Measurements from ENCODE around the gene SLC35B2.

GRCh38 chr6:44219053-44219814 lies 38.1 kb downstream of the SLC35B2 start:
- no peak for TF ChIP-seq CTCF (IDR thresholded peaks at IDR 0.05; ENCODE audit: borderline replicate concordance, extremely low read depth, low read length, poor library complexity, severe bottlenecking)
- TF ChIP-seq EZH2 (IDR thresholded peaks at IDR 0.05; ENCODE audit: borderline replicate concordance, low read depth, low read length, severe bottlenecking): peak; percentile 32
